ENCODE data around the gene YWHAG. TPM values are rescaled to one million over a fixed set of nuclear protein-coding genes. Genes with fewer than 3 reads are reported as not detected.

The YWHAG gene
- total RNA-seq, 1 donor from 2014 or later: 97.1 TPM

- ATAC-seq (no peak), DNase-seq (no peak)
- intact Hi-C loops (cut with DNase I): no loop called here
- no peaks in the 10 kb centered on the region for H3K36me3 ChIP-seq
- no peaks in the 10 kb centered on the region for H3K9me3 ChIP-seq
- peaks cover 36% of the 10 kb centered on the region for H3K27me3 ChIP-seq (ENCODE audit: low read depth)
- no peaks in the 10 kb centered on the region for H3K4me1 ChIP-seq
- no peak for TF ChIP-seq CTCF (IDR thresholded peaks at IDR 0.05)
- no peak overlapping the region for H3K27ac ChIP-seq
- peak overlapping the region; percentile 47 for H3K4me3 ChIP-seq
Observed at GRCh38 chr7:76281706-76282343, 77.0 kb downstream of the YWHAG start.

- no peaks in the 10 kb centered on the region for H3K36me3 ChIP-seq
- H3K27ac ChIP-seq: no peak overlapping the region
- TF ChIP-seq CTCF (IDR thresholded peaks at IDR 0.05): no peak
- H3K4me3 ChIP-seq: peak overlapping the region; percentile 47
- H3K4me1 ChIP-seq: no peaks in the 10 kb centered on the region
- DNase-seq (no peak), ATAC-seq (peak in 1 of 2 donors; percentile 40)
- H3K9me3 ChIP-seq: no peaks in the 10 kb centered on the region
- peaks cover 41% of the 10 kb centered on the region for H3K27me3 ChIP-seq (ENCODE audit: low read depth)
- intact Hi-C loops (cut with DNase I): no loop called here
Observed at GRCh38 chr7:76281006-76281705, 77.6 kb downstream of the YWHAG start.

- Histone ChIP-seq H3K27ac (no peak overlapping the region), H3K36me3 (no peaks in the 10 kb centered on the region), H3K4me3 (no peak overlapping the region), H3K27me3 (ENCODE audit: low read depth) (peaks cover 41% of the 10 kb centered on the region), H3K4me1 (no peaks in the 10 kb centered on the region), H3K9me3 (no peaks in the 10 kb centered on the region)
- ATAC-seq (no peak), DNase-seq (no peak)
- no peak for TF ChIP-seq CTCF (IDR thresholded peaks at IDR 0.05)
- intact Hi-C loops (cut with DNase I): no loop called here
Observed at GRCh38 chr7:76280408-76280807, 78.4 kb downstream of the YWHAG start.

GRCh38 chr7:76278540-76278939 lies 80.3 kb downstream of the YWHAG start:
- H3K4me3 ChIP-seq: no peak overlapping the region
- H3K4me1 ChIP-seq: no peaks in the 10 kb centered on the region
- no peak overlapping the region for H3K27ac ChIP-seq
- no peak for TF ChIP-seq CTCF (IDR thresholded peaks at IDR 0.05)
- ATAC-seq (no peak), DNase-seq (no peak)
- peaks cover 40% of the 10 kb centered on the region for H3K27me3 ChIP-seq (ENCODE audit: low read depth)
- no peaks in the 10 kb centered on the region for H3K36me3 ChIP-seq
- intact Hi-C loops (cut with DNase I): no loop called here
- no peaks in the 10 kb centered on the region for H3K9me3 ChIP-seq

Other genes starting within 250 kb of the YWHAG start
- gene SRRM3, start 157.1 kb downstream of the YWHAG start, total RNA-seq: 0.86 TPM
- 609 TPM for gene HSPB1, start 56.3 kb downstream of the YWHAG start, total RNA-seq
- 1.7 TPM for gene SSC4D, start 50.7 kb upstream of the YWHAG start, total RNA-seq
- not detected for gene ZP3, start 66.0 kb upstream of the YWHAG start, total RNA-seq
- gene DTX2, start 102.7 kb upstream of the YWHAG start, total RNA-seq: 36.5 TPM
- gene UPK3B, start 151.6 kb upstream of the YWHAG start, total RNA-seq: 16.6 TPM
- 0.18 TPM for gene SPDYE16, start 184.3 kb upstream of the YWHAG start, total RNA-seq

Data from lower lobe of right lung (tissue), 2 donors.